HG02678 (cell line): ENCODE data around the gene MS4A15.
"Not testable (repeated sequence)": the region's sequence is repeated elsewhere in the genome, so short reads cannot be mapped to it uniquely, and the experiment has no call there.

Experiments
- ATAC-seq: cut with Tn5 transposase; IDR thresholded peaks from one replicate; pipeline ENCODE4 v1.9.1; 2021; ENCODE audit warnings: mild to moderate bottlenecking, moderate library complexity; ENCODE audit not compliant: unreplicated experiment

MS4A15 gene, protein sequence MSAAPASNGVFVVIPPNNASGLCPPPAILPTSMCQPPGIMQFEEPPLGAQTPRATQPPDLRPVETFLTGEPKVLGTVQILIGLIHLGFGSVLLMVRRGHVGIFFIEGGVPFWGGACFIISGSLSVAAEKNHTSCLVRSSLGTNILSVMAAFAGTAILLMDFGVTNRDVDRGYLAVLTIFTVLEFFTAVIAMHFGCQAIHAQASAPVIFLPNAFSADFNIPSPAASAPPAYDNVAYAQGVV

GRCh38 chr11:60756307-60757032, at the start of gene MS4A15:
Gene MS4A15, plus strand, starts transcription at chr11:60756867. Its CDS starts 6,867 bp downstream, at chr11:60763734.
- no peak for ATAC-seq

DNA sequence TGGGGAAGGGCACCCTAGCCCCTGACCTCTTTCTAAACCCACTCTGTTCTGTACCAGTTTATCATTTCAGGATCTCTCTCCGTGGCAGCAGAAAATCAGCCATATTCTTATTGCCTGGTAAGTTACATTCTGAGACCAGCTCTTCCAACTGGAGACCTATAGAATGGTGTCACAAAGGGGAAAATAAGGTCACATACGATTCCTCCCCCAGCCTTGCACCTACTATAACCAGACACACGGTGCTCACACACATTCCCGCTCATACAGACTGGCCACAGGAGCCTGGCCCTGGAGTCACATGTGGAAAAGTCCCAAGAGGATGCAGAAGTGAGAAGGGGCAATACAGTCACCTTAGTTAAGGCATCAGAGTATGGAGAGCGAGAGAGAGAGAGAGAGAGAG, 49.7 kb upstream of the MS4A15 start:
- no peak for ATAC-seq

DNA sequence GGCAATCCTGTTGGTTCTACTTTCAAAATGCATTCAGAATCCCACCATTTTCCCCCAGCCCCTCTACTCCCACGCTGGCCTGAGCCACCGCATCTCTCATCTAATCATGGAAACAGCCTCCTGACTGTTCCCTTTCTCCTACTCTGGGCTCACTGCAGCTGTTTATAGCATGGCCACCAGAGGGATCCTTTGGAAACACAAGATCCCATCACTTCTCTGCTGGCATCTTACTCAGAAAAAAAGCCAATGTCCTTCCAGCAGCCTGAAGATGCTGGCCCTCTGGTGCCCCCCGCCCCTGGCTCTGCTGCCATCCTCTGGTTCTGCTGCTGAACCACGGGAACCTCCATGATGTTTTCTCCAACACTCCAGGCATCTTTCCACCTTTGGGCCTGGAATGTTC, 46.2 kb upstream of the MS4A15 start:
- no peak for ATAC-seq

DNA sequence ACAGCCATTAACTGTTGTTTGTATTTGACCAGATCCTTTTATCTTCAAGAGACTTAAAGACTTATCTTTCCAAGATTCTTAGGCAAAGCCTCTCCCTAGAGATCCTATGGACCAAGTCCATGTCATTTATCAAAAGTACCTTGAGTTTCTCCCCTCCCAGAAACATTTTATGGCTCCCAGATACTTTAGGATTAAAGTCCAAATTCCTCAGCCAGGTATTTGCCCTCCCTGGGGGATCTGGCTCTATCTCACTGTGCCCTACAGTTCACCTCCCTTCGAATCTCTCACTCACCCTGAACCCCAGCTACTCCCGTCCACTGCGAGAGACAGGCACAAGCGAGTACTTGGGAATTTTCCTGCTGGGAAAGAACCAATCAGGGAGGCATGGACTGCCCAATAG, 45.4 kb upstream of the MS4A15 start:
- ATAC-seq = no peak

DNA sequence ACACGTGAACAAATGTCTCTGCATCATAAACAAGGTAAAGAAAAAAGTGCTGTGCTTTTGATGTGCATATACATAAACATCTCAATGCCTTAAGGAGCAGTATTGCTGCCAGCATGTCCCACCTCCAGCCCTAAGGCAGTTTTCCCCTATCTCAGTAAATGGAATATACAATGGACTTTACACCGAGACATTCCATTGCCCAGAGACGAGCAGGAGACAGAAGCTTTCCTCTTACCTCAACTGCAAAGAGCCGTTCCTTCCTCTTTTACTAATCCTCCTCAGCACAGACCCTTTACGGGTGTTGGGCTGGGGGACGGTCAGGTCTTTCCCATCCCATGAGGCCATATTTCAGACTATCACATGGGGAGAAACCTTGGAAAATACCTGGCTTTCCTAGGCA, 43.2 kb upstream of the MS4A15 start:
- not testable (repeated sequence) for ATAC-seq

DNA sequence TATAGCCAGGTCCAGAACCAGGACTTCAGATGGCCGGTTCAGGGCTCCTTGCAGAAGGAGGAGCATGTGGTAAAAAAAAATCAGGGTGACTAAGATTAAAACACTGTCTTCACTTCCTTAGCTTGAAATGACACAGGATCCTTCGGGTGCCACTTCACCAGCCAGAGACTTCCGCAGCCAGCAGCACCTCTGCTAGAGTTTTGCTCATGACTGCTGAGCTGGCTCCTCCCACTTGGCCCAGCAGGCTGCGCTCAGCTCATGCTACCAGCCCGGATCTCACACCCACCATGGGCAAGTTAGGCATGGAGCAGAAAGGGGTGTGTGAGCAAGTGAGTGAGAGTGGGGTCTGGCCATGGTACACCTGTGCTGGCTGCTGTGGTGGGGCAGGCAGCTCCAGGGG, 38.7 kb upstream of the MS4A15 start:
- ATAC-seq = no peak

DNA sequence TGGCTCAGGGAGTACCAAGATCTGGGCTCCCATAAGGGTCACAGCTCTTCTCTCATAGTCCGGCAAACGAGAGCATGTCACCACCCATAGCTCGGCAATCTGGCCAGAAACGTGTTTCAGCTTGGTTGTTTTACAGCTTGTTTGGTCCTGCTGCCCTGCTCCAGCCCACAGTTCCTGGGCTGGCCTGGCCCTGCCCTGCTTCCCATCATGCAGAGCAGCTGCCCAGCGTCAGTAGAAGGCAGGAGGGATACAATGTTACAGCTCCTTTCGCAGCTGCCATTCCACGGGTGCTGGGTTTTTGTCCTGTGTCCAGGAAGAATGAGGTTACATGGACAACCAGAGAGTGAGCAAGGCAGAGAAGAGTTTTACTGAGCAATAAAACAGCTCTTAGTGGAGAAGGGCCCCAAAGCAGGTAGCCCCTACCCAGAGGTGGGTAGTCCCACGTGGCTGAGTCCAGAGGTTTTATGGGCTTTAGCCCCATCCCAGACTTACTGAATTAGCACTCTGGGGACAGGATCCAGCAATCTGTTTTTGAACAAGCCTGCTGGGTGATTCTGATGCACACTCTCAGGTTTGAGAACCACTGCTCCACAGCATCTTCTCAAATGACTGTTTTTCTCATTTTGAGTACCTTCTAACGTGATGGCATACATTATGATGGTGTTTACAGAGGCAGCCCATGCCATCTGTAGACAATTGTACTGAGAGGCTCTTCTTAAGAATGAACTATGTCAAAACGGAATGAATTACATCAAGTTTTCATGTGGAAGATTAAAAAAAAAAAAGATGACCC, 37.9 kb upstream of the MS4A15 start:
- ATAC-seq = no peak

DNA sequence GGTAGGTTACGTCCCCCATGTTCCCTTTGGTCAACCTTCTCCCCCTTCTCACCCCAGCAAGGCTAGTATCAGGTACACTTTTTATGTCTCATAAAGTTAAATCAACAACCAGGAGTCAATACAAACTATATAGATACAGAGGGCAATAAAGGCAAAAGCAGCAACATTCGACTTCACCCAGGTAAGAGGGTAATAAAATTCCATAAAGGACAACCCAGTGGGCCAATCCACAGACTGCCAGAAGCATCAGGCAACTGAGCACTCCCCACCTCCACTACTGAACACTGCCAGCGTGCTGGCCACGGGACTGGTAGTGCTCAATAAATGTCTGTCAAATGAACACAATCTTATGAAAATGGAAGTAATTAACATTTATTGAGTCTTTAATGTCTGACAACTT, 37.3 kb upstream of the MS4A15 start:
- ATAC-seq = no peak

GRCh38 chr11:60720460-60720859, 36.2 kb upstream of the MS4A15 start:
- ATAC-seq = no peak

DNA sequence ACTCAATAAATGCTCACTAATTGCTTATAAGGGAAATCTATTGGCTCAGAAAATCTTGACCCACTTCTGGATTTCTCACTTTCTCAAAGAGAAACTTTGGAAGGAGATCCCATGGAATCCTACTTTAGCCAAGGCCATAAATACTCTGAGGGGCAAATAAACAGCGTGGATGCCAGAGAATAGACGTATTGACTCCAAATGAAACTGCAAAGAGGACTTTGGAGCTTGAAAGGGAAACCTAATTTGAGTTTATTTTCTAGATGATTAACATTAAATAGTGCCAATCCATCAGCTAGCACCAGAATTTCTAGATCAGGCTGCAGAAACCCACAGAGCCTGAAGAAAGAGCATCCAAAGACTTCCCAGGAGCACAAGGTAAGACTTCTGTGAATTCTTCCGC, 32.2 kb upstream of the MS4A15 start, which contains the start of gene MS4A18:
Gene MS4A18 (plus strand): TSS at position 301 of the 400 bp plus-strand sequence.
- no peak for ATAC-seq

GRCh38 chr11:60725592-60725991, 31.1 kb upstream of the MS4A15 start:
- ATAC-seq = no peak

DNA sequence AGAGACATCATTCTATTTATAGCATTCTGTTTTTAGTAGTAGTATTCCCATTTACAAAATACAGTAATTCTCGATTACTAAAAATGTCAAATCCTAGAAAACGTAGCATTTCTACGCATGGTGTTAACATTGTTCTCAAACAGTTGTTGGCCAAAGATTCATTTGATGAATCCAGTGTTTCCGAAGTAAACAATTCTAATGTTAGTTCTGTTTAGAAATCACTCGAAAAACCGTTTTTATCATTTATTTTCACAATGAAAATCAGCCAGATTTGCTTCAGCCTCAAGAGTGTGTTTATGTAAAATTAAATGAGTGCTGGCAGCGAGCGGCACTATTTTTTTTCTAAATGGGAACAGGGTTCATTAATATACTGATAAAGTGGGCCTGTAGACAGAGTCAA, 25.1 kb upstream of the MS4A15 start:
- ATAC-seq = no peak

DNA sequence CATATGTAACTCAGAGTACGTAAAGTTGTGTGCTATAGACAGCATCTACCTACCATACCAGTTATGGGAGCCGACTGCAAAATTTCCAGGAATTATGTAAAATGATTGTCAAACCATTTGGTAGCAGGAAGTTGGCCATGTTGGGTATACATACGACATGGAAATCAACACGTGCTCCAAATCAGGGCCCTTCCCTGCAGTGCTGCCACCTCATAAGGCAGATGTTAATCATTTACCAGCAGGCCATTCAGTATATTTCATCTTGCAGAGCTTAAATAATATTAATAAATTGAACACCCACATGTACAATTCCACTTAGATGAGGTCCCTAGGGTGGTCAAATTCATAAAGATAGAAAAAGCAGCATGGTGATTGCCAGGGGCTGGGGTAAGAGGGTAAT, 22.4 kb upstream of the MS4A15 start:
- no peak for ATAC-seq

DNA sequence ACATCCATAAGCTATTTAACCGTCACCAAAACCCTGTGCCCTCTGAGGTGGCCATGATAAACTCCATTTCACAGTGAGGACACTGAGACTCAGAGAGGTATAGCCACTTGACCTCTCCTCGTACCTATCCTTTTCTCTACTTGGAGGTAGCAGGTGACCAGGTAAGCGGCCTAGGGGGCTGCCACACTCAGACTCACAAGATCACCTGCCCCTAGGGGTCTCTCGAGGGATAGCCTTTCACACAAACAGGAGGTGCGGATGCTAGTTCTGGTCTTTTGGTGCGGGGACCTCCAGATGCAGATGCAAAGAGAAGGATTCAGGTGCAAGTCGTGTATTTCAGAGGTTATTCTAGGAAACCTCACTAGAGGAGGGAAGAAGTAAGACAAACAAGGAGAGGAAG, 17.6 kb upstream of the MS4A15 start:
- ATAC-seq = no peak

DNA sequence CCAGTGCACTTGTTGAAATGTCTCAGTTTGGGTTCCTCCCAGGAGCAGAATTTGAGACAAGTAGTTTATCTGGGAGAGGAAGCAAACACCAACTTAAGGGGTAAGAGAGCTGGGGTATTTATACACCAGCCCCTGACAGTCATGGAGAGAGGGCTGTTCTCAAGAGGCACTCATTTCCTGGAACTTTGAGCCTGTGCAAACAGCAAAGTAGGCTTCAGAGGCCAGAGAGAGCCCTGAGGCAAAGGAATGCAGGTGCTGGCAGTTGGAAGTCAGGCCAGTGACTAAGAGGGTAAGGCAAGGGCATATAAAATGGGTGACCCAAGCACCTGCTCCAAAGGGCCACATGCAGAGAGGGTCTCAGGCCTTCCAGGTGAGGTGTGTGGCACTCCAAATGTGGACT, 16.1 kb upstream of the MS4A15 start:
- no peak for ATAC-seq

DNA sequence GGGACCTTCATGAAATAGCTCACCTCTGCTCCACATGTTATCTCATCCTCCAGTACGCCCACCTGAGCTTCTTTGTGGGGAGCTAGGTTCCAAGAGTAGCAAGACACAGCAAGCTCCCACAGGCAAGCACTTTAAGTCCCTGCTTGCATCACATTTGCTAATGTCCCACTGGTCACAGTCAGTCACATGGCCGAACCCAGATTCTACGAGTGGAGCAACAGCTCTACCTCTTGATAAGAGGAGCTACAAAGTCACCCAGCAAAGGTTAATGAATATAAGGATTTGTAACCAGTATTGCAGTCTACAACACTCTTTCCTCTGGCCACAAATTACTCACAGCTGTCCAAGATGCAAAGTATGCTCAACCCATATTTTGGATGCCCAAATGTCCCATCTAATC, 15.2 kb upstream of the MS4A15 start:
- no peak for ATAC-seq

DNA sequence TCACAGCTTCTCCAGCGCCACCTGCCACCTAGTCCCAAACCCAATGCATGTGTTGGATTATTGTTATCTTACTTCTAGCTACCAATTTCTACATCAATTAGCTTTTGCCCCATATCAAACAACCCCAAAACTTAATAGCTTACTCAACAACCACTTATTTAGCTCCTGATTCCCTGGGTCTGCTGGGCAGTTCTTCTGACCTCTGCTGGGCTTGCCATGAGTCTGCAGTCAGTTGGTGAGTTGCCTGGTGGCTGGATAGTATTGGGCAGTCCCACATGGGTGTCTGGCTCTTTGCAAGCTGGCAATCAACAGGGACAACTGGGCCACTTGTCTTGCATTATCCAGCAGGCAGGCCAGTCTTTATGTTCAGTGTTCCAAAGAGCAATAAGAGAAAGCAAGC, 13.6 kb upstream of the MS4A15 start:
- no peak for ATAC-seq

DNA sequence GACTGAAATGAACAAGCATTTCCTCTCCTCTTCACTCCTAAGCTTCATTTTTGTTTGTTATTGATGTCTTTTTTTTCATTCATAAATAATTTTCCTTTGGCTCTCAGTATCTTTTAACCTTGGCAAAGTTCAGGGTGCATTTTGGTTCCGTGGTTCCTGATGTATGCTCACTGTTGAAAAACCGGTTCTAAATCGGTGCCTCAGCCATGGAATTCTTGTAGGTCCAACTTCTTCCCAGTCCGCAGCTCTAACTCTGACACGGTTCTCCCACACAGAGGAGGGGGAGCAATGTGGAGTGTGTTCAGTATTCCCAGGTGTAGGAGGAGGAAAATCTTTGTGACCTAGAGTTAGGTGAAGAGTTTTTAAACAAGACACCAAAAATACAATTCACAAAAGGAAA, 12.6 kb upstream of the MS4A15 start:
- ATAC-seq = no peak

- no peak for ATAC-seq
Observed at GRCh38 chr11:60747359-60747873, 9.3 kb upstream of the MS4A15 start.

DNA sequence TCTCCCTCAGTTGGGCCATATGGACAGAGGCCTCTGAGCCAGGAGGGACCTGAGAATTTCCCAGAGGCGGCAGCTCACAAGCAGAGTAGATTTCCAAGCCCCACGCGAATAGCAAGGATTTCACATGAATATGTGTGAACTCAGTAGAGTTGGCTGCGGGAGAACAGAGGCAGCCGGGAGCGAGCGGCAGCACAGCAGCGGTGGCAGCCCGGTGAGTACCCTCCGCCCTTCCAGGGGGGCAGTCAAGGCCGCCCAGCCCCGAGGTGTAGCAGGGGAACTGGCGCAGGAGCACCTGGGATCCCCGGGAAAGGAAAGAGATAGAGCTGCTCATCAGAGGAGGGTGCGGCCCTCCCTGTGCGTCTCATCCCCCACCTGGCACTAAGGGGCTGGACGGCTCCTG, 8.4 kb upstream of the MS4A15 start:
- no peak for ATAC-seq

DNA sequence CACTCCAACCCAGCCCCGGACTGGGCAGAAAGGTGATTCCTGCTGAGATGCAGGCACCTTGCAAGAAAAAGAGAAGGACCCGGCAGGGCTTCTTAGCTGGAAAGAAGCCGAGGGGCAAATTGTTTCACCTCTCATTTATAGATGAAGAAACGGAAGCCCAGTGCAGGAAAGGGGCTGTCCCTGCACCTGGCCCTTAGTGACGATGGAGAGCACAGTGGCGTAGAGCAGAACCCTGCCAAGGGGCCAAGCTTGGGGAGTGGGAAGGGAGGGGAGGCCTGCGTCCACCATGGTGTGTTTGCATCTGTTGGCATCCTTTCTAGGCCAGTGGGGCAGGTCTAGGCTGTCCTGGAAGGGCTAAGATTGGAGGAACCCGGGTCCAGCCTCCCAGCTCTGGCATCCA, 7.8 kb upstream of the MS4A15 start:
- ATAC-seq = no peak

- ATAC-seq = no peak
Observed at GRCh38 chr11:60750911-60751310, 5.8 kb upstream of the MS4A15 start.
